Measurements from ENCODE around the gene BMP8B.

BMP8B gene

DNA sequence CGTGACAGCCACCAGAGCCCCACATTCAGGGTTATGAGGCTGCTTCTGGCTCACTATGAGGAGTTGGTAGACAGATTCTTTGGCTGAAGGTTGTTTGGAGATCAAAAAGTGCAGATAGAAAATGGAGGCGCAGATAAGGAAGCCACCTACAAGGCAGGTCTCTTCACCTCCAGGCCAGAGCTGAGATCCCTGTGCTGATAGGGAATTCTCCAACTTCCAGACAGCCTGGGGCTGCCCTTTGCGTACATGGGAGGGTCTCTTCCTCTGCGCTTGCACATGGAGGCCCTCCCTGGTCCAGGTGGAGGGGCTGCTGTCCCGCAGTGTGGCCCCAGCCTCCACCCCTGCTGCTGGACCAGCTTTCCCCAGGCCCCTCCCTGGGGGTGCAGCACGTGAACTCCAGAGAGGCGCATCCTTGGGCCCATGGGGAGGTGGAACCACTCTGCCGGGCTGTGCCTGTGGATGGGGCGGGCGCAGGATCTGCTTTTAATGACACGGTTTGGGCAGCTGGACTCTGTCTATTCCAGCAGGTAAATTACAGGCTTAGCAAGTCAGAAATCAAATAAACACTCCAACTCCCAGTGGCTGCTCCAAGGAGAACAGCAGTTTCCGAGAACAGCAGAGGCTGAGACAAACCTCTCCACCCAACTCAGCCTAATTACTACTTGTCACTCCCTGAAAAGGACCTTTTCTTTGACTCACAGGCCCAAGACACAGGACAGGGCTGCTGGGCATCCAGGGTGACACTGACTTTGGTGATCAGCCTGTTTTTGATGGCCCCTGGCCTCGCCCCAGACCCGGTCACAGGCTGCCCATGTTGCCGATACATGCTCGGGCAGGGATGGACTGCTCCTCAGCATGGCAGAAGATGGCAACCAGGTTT, 29.9 kb downstream of the BMP8B start:
- in situ Hi-C loops (cut with MboI; ENCODE audit: low pct_unique_long_range_greater_than_20kb, low sequenced_read_pairs, unreplicated experiment), result no loop called here
- TF ChIP-seq, protein P1, sequence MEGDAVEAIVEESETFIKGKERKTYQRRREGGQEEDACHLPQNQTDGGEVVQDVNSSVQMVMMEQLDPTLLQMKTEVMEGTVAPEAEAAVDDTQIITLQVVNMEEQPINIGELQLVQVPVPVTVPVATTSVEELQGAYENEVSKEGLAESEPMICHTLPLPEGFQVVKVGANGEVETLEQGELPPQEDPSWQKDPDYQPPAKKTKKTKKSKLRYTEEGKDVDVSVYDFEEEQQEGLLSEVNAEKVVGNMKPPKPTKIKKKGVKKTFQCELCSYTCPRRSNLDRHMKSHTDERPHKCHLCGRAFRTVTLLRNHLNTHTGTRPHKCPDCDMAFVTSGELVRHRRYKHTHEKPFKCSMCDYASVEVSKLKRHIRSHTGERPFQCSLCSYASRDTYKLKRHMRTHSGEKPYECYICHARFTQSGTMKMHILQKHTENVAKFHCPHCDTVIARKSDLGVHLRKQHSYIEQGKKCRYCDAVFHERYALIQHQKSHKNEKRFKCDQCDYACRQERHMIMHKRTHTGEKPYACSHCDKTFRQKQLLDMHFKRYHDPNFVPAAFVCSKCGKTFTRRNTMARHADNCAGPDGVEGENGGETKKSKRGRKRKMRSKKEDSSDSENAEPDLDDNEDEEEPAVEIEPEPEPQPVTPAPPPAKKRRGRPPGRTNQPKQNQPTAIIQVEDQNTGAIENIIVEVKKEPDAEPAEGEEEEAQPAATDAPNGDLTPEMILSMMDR (IDR thresholded peaks at IDR 0.05; ENCODE audit: extremely low read depth, insufficient read depth, missing control alignments), result no peak
- no peak for DNase-seq (ENCODE audit: low spot score)

DNA sequence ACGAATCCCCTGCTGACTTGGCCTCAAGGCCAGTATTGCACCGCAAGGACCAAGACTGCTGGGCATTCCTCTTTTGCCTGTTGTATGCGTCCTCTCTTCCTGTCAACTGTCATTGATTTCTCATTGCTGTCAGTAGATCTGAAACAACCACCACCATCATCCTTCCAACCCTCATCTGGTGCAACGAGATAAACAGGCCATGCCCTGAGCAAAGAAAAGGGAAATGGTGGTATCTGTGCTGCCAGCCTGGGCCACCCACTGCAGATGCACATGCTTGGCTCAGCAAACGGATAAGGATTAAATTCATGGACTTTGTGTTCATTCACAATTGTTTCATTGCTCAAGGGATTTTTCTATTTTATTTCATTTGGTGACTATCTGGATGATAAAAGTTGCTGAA, 31.2 kb downstream of the BMP8B start:
- DNase-seq (ENCODE audit: low spot score), result no peak
- in situ Hi-C loops (cut with MboI; ENCODE audit: low pct_unique_long_range_greater_than_20kb, low sequenced_read_pairs, unreplicated experiment), result no loop called here
- TF ChIP-seq, protein P1 (IDR thresholded peaks at IDR 0.05; ENCODE audit: extremely low read depth, insufficient read depth, missing control alignments), result no peak

DNA sequence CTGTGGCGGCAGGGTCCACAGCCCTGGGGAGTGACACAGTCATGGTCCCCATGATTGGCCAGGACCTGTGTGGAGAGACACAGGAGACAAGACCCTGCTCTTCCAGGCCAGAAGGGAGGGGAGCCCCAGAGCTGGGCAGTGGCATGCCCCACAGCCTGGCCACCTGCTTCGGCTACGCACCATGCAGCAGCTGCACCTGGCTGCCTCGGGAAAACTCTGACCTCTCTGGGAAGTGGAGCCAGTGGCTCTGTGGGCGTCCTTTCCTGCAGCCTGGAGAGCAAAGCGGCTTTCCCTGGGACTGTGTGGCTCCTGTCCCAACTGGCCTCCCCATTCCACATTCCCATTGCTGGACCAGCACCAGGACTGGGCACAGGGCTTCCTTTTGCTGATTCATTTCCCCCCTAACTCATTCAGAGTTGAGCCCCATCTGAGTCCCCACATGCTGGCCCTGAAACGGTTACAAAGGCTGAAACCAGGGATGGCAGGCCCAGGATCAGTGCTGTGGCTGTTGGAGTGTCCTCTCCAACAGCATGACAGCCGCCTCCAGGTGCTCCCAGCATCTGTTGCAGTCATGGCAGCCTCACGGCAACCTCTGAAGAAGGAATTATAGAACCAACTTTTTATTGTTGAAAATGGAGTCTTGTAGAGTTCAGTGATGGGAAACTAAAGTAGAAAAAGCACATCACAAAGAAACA, 32.6 kb downstream of the BMP8B start:
- in situ Hi-C loops (cut with MboI; ENCODE audit: low pct_unique_long_range_greater_than_20kb, low sequenced_read_pairs, unreplicated experiment), result no loop called here
- TF ChIP-seq, protein P1 (IDR thresholded peaks at IDR 0.05; ENCODE audit: extremely low read depth, insufficient read depth, missing control alignments), result no peak
- DNase-seq (ENCODE audit: low spot score), result no peak

DNA sequence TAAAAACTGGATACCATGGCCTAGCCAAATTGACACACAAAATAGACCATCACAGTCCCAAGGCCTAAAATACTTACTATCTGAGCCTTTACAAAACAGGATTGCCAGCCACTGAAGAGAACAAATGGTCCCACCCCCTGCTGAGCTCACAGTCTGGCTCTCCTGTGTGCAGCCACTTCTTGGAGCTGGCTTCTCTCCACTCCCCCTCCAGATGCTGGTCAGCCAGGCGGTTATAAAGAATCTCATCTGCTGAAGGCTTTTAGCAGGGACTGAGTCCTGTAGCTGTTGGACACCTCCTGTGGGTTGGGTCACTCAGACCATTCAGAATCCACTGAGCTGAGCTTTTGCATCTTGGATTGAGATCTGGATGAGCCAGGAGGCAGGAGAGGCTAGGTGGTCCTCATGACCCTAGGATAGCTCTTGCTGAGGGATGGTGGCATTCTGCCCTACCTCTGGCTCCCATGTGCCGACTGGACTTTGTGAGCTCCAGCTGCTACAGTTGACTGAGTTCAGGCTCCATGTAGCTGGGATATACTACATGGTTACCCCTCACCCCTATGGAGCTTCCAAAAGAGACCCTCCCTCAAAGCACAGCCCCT, 33.7 kb downstream of the BMP8B start:
- TF ChIP-seq, protein P1 (IDR thresholded peaks at IDR 0.05; ENCODE audit: extremely low read depth, insufficient read depth, missing control alignments), result no peak
- in situ Hi-C loops (cut with MboI; ENCODE audit: low pct_unique_long_range_greater_than_20kb, low sequenced_read_pairs, unreplicated experiment), result no loop called here
- no peak for DNase-seq (ENCODE audit: low spot score)

DNA sequence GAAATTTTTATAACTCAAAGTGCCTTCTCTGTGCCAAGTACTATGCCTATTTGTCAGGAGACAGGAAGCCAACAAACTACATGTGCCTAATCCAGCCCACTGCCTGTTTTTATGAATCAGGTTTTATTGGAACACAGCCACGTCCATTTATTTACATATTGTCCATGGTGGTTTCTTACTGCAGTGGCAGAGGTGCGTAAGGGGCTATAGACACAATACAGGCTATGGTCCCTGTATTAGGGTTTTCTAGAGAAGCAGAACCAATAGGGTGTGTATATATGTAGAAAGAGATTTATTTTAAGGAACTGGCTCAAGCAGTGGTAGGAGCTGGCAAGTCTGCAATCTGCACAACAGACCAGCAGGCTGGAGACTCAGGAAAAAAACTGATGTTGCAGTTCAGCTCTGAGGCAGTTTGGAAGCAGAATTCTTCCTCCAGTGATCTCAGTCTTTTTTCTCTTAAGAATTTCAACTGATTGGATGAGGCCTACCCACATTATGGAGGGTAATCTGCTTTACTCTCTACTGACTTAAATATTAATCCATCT, 34.6 kb downstream of the BMP8B start:
- in situ Hi-C loops (cut with MboI; ENCODE audit: low pct_unique_long_range_greater_than_20kb, low sequenced_read_pairs, unreplicated experiment), result no loop called here
- no peak for DNase-seq (ENCODE audit: low spot score)
- TF ChIP-seq, protein P1 (IDR thresholded peaks at IDR 0.05; ENCODE audit: extremely low read depth, insufficient read depth, missing control alignments), result no peak

Data from GM13977 (cell line).